Keratinocyte (primary cell): ENCODE results near the gene WDFY2. TPM values are rescaled to one million over a fixed set of nuclear protein-coding genes. Genes with fewer than 3 reads are reported as not detected.

ENCODE experiments used
- DNase-seq: peaks from one replicate; pipeline ENCODE4 v3.0.0-alpha.2; 2011; ENCODE audit warnings: low read depth, missing footprints, low spot score
- FAIRE-seq: peaks from 2 replicates; lab custom pipeline; 2011; peaks lifted over from hg19 to GRCh38; lab: Jason Lieb, UNC
- H2AFZ ChIP-seq: 2 replicates; pipeline ENCODE4 v1.6.0; 2012; ENCODE audit warnings: low read length, control low read depth, inconsistent platforms; ENCODE audit not compliant: control insufficient read depth
- H3K27ac ChIP-seq: 2 replicates; pipeline ENCODE4 v1.5.1; 2011; ENCODE audit warnings: low read length; ENCODE audit not compliant: control insufficient read depth, insufficient read depth
- H3K27me3 ChIP-seq: 3 replicates; pipeline ENCODE4 v1.6.0; 2011; ENCODE audit warnings: low read length; ENCODE audit not compliant: control insufficient read depth, insufficient read depth; ENCODE audit errors: extremely low read depth
- H3K36me3 ChIP-seq, 2 experiments: 2 replicates in 1 of 2; 3 replicates in 1 of 2; pipeline ENCODE4 v1.5.1; 2011; ENCODE audit warnings: low read length in 2 of 2, mild to moderate bottlenecking in 1 of 2; ENCODE audit not compliant: control insufficient read depth in 2 of 2, insufficient read depth in 2 of 2; ENCODE audit errors: extremely low read depth in 1 of 2
- H3K4me1 ChIP-seq: 3 replicates; pipeline ENCODE4 v1.5.1; 2011; ENCODE audit warnings: low read length; ENCODE audit not compliant: control insufficient read depth, insufficient read depth; ENCODE audit errors: extremely low read depth
- H3K4me2 ChIP-seq: 3 replicates; pipeline ENCODE4 v1.6.0; 2011; ENCODE audit warnings: low read depth, low read length; ENCODE audit not compliant: control insufficient read depth, insufficient read depth; ENCODE audit errors: extremely low read depth
- H3K4me3 ChIP-seq, 3 experiments: fragments of 200-600 bp in 1 of 3; sonication (generic) in 1 of 3; 2 replicates in 2 of 3; 3 replicates in 1 of 3; pipeline ENCODE4 v1.5.1; 2011 to 2016; ENCODE audit warnings: low read length in 3 of 3, mild to moderate bottlenecking in 3 of 3, control low read depth in 2 of 3, inconsistent platforms in 1 of 3, low read depth in 1 of 3, mixed read lengths in 1 of 3, mixed run types in 1 of 3, moderate library complexity in 1 of 3; ENCODE audit not compliant: control insufficient read depth in 2 of 3, insufficient read depth in 2 of 3; ENCODE audit errors: extremely low read depth in 1 of 3
- H3K79me2 ChIP-seq: 2 replicates; pipeline ENCODE4 v1.6.0; 2012; ENCODE audit warnings: low read length; ENCODE audit not compliant: control insufficient read depth, insufficient read depth
- H3K9ac ChIP-seq: 3 replicates; pipeline ENCODE4 v1.6.0; 2011; ENCODE audit warnings: low read length; ENCODE audit not compliant: control insufficient read depth, insufficient read depth; ENCODE audit errors: extremely low read depth
- H3K9me1 ChIP-seq: 3 replicates; pipeline ENCODE4 v1.6.0; 2011; ENCODE audit warnings: low read length; ENCODE audit not compliant: control insufficient read depth, insufficient read depth; ENCODE audit errors: extremely low read depth
- H3K9me3 ChIP-seq: 2 replicates; pipeline ENCODE4 v1.5.1; 2012; ENCODE audit warnings: low read depth, low read length; ENCODE audit not compliant: control insufficient read depth
- H4K20me1 ChIP-seq: 3 replicates; pipeline ENCODE4 v1.6.0; 2011; ENCODE audit warnings: low read length; ENCODE audit not compliant: control insufficient read depth, insufficient read depth; ENCODE audit errors: extremely low read depth
- CTCF ChIP-seq, 3 experiments: IDR thresholded peaks in 1 of 3; conservative IDR thresholded peaks in 1 of 3; optimal IDR thresholded peaks in 1 of 3; 2 replicates in 2 of 3; 3 replicates in 1 of 3; pipeline versions ENCODE3 to v1.5.1; 2011; ENCODE audit warnings: low read length in 3 of 3, mild to moderate bottlenecking in 3 of 3, moderate library complexity in 2 of 3, control low read depth in 1 of 3, inconsistent platforms in 1 of 3; ENCODE audit not compliant: insufficient read depth in 2 of 3; ENCODE audit errors: extremely low read depth in 1 of 3
- EZH2 ChIP-seq: IDR thresholded peaks from one replicate; pipeline ENCODE4 v1.6.1; 2012; ENCODE audit warnings: inconsistent platforms, mild to moderate bottlenecking, low read length, moderate library complexity
- dilution Hi-C: fragments of 300-500 bp; cut with MboI; formaldehyde crosslinking; loops from one replicate; pipeline ENCODE4 v1.7.0; 2020; ENCODE audit warnings: low sequenced_read_pairs; ENCODE audit not compliant: extremely low pct_ligation_motif_present
- polyA plus RNA-seq, 5 experiments: library from polyadenylated mRNA; depleted of rRNA in 3 of 5; stranded (reverse) in 3 of 5; stranded (forward) in 1 of 5; unstranded in 1 of 5; fragments of >200 nt; gene quantifications; 1 replicate in 1 of 5; 2 replicates in 3 of 5; 3 replicates in 1 of 5; pipeline versions ENCODE4 v1.2.1 to v1.2.3, GENCODE V29; 2011 to 2012; ENCODE audit warnings: missing spikeins in 2 of 5, low read depth in 1 of 5, low replicate concordance in 1 of 5

Gene WDFY2
- polyA plus RNA-seq, 1 donor (not counting 4 experiments of a cell fraction or from before 2014, with no cell fraction given) = 18.6 TPM

GRCh38 chr13:51729866-51730553, 145.7 kb downstream of the WDFY2 start:
- peak overlapping the region; percentile 18 for H3K4me2 ChIP-seq
- no peaks in the 10 kb centered on the region for H3K9me3 ChIP-seq
- H3K4me3 ChIP-seq = no peak overlapping the region
- H3K27ac ChIP-seq = peak overlapping the region; percentile 67
- no peak for DNase-seq
- H3K36me3 ChIP-seq = peaks cover 9 to 49% of the 10 kb centered on the region in 2 experiments
- no peaks in the 10 kb centered on the region for H4K20me1 ChIP-seq
- H3K9me1 ChIP-seq = peaks cover 5% of the 10 kb centered on the region
- no peaks in the 10 kb centered on the region for H3K27me3 ChIP-seq
- H2AFZ ChIP-seq = no peak overlapping the region
- dilution Hi-C loops = no loop called here
- peak overlapping the region; percentile 25 for H3K9ac ChIP-seq
- peaks cover 31% of the 10 kb centered on the region for H3K4me1 ChIP-seq
- FAIRE-seq = no peak
- peaks cover 8% of the 10 kb centered on the region for H3K79me2 ChIP-seq
- TF ChIP-seq CTCF (optimal IDR thresholded peaks at IDR 0.05 in 1 of 3, IDR thresholded peaks at IDR 0.05 in 1 of 3, conservative IDR thresholded peaks at IDR 0.05 in 1 of 3; ENCODE audit: extremely low read depth in 1 of 3, insufficient read depth in 2 of 3, low read length in 3 of 3) (no peak), EZH2 (no peak)

GRCh38 chr13:51730927-51731326, 146.7 kb downstream of the WDFY2 start:
- DNase-seq (no peak), FAIRE-seq (no peak)
- dilution Hi-C loops = no loop called here
- H3K4me3 ChIP-seq = no peak overlapping the region
- TF ChIP-seq EZH2 = no peak
- no peak for TF ChIP-seq CTCF (optimal IDR thresholded peaks at IDR 0.05 in 1 of 3, IDR thresholded peaks at IDR 0.05 in 1 of 3, conservative IDR thresholded peaks at IDR 0.05 in 1 of 3; ENCODE audit: extremely low read depth in 1 of 3, insufficient read depth in 2 of 3, low read length in 3 of 3)
- no peaks in the 10 kb centered on the region for H3K9me3 ChIP-seq
- H4K20me1 ChIP-seq = no peaks in the 10 kb centered on the region
- peaks cover 5% of the 10 kb centered on the region for H3K9me1 ChIP-seq
- H3K27me3 ChIP-seq = no peaks in the 10 kb centered on the region
- H3K79me2 ChIP-seq = peaks cover 10% of the 10 kb centered on the region
- peaks cover 31% of the 10 kb centered on the region for H3K4me1 ChIP-seq
- H3K9ac ChIP-seq = no peak overlapping the region
- H3K36me3 ChIP-seq = peaks cover 15 to 52% of the 10 kb centered on the region in 2 experiments
- H2AFZ ChIP-seq = no peak overlapping the region
- H3K4me2 ChIP-seq = no peak overlapping the region
- H3K27ac ChIP-seq = no peak overlapping the region
